Brain microvascular endothelial cell (primary cell): ENCODE data around the gene KRTAP10-3.

Experiments used
- DNase-seq: peaks from one replicate; pipeline ENCODE4 v3.0.0-alpha.2; 2020
- H3K27ac ChIP-seq: fragments of 250-450 bp; sonication (Bioruptor Pico); 2 replicates; pipeline ENCODE4 v1.5.1; 2020; ENCODE audit warnings: mild to moderate bottlenecking, moderate library complexity
- H3K27me3 ChIP-seq: fragments of 250-450 bp; sonication (Bioruptor Pico); replicated peaks from 2 replicates; pipeline ENCODE4 v1.5.1; 2020; ENCODE audit warnings: mild to moderate bottlenecking
- H3K36me3 ChIP-seq: fragments of 250-450 bp; sonication (Bioruptor Pico); replicated peaks from 2 replicates; pipeline ENCODE4 v1.5.1; 2020; ENCODE audit warnings: mild to moderate bottlenecking
- H3K4me3 ChIP-seq: 2 replicates; pipeline ENCODE4 v1.5.1; 2011; ENCODE audit warnings: low read depth, mild to moderate bottlenecking, control low read depth, low read length, moderate library complexity
- in situ Hi-C: cut with HindIII; loops from 2 replicates; pipeline ENCODE4 v1.10.0; 2017; ENCODE audit warnings: low sequenced_read_pairs, low pct_ligation_motif_present
- TF ChIP-seq, protein P1 (sequence below): IDR thresholded peaks from 2 replicates; pipeline ENCODE4 v1.5.1; 2011; ENCODE audit warnings: low read depth, mild to moderate bottlenecking, moderate library complexity, low read length, control low read depth, inconsistent platforms; ENCODE audit errors: missing control alignments

KRTAP10-3 gene

GRCh38 chr21:44525391-44526095, 33.1 kb downstream of the KRTAP10-3 start:
- Histone ChIP-seq H3K27me3 (no peaks in the 10 kb centered on the region), H3K36me3 (no peaks in the 10 kb centered on the region), H3K4me3 (no peak overlapping the region), H3K27ac (no peak overlapping the region)
- in situ Hi-C loops, result no loop called here
- TF ChIP-seq, protein P1, sequence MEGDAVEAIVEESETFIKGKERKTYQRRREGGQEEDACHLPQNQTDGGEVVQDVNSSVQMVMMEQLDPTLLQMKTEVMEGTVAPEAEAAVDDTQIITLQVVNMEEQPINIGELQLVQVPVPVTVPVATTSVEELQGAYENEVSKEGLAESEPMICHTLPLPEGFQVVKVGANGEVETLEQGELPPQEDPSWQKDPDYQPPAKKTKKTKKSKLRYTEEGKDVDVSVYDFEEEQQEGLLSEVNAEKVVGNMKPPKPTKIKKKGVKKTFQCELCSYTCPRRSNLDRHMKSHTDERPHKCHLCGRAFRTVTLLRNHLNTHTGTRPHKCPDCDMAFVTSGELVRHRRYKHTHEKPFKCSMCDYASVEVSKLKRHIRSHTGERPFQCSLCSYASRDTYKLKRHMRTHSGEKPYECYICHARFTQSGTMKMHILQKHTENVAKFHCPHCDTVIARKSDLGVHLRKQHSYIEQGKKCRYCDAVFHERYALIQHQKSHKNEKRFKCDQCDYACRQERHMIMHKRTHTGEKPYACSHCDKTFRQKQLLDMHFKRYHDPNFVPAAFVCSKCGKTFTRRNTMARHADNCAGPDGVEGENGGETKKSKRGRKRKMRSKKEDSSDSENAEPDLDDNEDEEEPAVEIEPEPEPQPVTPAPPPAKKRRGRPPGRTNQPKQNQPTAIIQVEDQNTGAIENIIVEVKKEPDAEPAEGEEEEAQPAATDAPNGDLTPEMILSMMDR, result no peak
- DNase-seq, result no peak

GRCh38 chr21:44524414-44525371, 33.9 kb downstream of the KRTAP10-3 start:
- TF ChIP-seq, protein P1, result no peak
- Histone ChIP-seq H3K36me3 (no peaks in the 10 kb centered on the region), H3K4me3 (no peak overlapping the region), H3K27me3 (no peaks in the 10 kb centered on the region), H3K27ac (no peak overlapping the region)
- in situ Hi-C loops, result no loop called here
- no peak for DNase-seq

DNA sequence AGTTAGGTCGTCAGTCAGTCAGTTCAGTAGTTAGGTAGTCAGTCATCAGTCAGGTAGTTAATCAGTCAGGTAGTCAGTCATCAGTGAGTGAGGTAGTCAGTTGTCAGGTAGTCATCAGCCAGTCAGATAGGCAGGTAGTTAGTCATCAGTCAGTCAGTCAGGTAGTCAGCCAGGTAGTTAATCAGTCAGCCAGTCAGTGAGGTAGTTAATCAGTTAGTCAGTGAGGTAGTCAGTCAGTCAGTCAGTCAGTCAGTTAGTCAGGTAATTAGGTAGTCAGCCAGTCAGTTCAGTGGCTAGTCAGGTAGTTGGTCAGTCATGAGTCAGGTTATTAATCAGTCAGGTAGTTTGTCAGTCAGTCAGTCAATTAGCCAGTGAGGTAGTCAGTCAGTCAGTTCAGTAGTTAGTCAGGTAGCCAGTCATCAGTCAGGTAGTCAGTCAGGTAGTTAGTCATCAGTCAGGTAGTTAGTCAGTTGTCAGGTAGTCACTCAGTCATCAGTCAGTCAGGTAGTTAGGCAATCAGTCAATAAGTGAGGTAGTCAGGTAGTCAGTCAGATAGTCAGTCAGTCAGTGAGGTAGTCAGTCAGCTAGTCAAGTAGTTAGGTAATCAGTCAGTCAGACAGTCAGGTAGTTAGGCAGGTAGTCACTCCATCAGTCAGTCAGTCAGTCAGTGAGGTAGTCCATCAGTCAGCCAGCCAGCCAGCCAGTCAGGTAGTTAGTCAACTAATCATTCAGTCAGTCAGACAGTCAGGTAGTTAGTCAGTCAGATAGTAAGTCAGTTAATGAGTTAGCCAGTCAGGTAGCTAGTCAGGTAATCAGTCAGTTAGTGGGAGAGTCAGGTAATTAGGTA, 34.8 kb downstream of the KRTAP10-3 start:
- in situ Hi-C loops, result no loop called here
- DNase-seq, result no peak
- Histone ChIP-seq H3K27ac (no peak overlapping the region), H3K4me3 (no peak overlapping the region), H3K36me3 (no peaks in the 10 kb centered on the region), H3K27me3 (no peaks in the 10 kb centered on the region)
- TF ChIP-seq, protein P1, result no peak

- Histone ChIP-seq H3K27me3 (no peaks in the 10 kb centered on the region), H3K27ac (no peak overlapping the region), H3K4me3 (no peak overlapping the region), H3K36me3 (no peaks in the 10 kb centered on the region)
- DNase-seq, result no peak
- TF ChIP-seq, protein P1, result no peak
- in situ Hi-C loops, result no loop called here
Measured at GRCh38 chr21:44522753-44523204, 35.8 kb downstream of the KRTAP10-3 start.

DNA sequence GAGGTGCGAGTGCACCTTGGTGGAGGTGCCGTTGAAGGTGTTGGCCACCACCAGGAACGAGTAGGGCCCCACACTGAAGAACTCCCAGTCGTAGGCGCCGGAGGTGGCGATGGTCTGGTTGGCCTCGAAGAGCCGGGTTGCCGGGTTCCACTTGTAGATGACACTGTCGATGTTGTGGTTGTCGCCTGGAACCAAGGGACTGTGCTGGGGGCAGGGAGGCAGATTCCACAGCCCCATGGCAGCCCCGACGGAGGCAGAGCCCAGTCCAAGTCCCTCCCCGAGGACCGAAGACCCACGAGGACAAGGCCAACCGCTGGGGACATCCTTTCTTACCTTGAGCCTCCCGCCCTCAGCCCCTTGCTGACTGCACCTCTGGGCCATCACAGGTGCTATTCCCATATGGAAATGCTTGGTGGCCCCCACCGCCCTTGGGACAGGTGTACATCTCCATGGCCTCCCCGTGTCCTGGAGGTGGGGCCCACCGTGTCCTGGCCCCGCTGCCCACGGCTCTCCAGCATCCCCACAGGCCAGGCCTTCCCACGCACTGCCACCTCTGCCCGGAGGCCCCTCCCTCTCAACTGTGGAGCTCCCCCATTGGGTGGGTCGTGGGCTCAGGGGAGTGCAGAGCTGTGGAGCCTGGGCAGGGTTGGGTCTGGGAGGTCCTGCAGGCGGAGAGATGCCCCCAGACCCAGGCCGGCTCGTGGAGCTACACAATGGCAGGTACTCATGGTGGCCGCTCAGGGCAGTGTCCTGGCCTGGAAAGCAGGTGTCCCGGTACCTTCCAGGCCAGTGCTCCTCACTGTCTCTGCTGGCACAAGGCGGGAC, 36.5 kb downstream of the KRTAP10-3 start:
- no peak overlapping the region for H3K27ac ChIP-seq
- no peaks in the 10 kb centered on the region for H3K27me3 ChIP-seq
- no peak for DNase-seq
- no peak overlapping the region for H3K4me3 ChIP-seq
- TF ChIP-seq, protein P1, result no peak
- H3K36me3 ChIP-seq, result no peaks in the 10 kb centered on the region
- in situ Hi-C loops, result no loop called here
